Esophagus muscularis mucosa (tissue), 4 donors: Measurements from ENCODE around the gene HS3ST3A1. TPM values are rescaled to one million over a fixed set of nuclear protein-coding genes. Genes with fewer than 3 reads are reported as not detected.
A peak's percentile ranks its signal among the peaks of the same experiment; 100 is the strongest.

Experiments used
- DNase-seq: peaks from one replicate; pipeline ENCODE4 v3.0.0-alpha.2; 2017; ENCODE audit errors: extremely low spot score
- H3K27ac ChIP-seq, 4 donors: fragments of 200-600 bp; sonication (generic); replicated peaks in 1 of 4; 1 replicate in 3 of 4; 2 replicates in 1 of 4; pipeline ENCODE4 v1.5.1; 2016 to 2019; ENCODE audit warnings: mild to moderate bottlenecking in 1 of 4
- H3K27me3 ChIP-seq, 4 donors: fragments of 200-600 bp; sonication (generic); one replicate each; pipeline versions ENCODE4 v1.5.1 to v1.6.0; 2016 to 2019
- H3K36me3 ChIP-seq, 4 donors: fragments of 200-600 bp; sonication (generic); one replicate each; pipeline ENCODE4 v1.5.1; 2016 to 2019
- H3K4me1 ChIP-seq, 4 donors: fragments of 200-600 bp; sonication (generic); one replicate each; pipeline ENCODE4 v1.5.1; 2016 to 2019
- H3K4me3 ChIP-seq, 4 donors: fragments of 200-600 bp; sonication (generic); 1 replicate in 2 of 4; 2 replicates in 2 of 4; pipeline ENCODE4 v1.5.1; 2016 to 2019; ENCODE audit warnings: mild to moderate bottlenecking in 4 of 4, moderate library complexity in 1 of 4
- H3K9me3 ChIP-seq, 4 donors: fragments of 200-600 bp; sonication (generic); 1 replicate in 3 of 4; 2 replicates in 1 of 4; pipeline ENCODE4 v1.5.1; 2016 to 2019
- CTCF ChIP-seq, 3 experiments: fragments of 200-600 bp in 2 of 3; fragments of 450-650 bp in 1 of 3; sonication (generic) in 2 of 3; IDR thresholded peaks; one replicate each; pipeline ENCODE4 v1.5.1; 2017 to 2019; ENCODE audit warnings: antibody characterized with exemption in 3 of 3, mild to moderate bottlenecking in 2 of 3, moderate library complexity in 1 of 3
- EP300 ChIP-seq: sonication (generic); formaldehyde crosslinking; IDR thresholded peaks from one replicate; pipeline ENCODE4 v1.6.1; 2017; ENCODE audit warnings: antibody characterized with exemption
- POLR2A ChIP-seq: fragments of 450-650 bp; IDR thresholded peaks from one replicate; pipeline ENCODE4 v1.6.1; 2017; ENCODE audit warnings: antibody characterized with exemption, moderate library complexity, mild to moderate bottlenecking, low read depth
- POLR2AphosphoS5 ChIP-seq, 2 donors: sonication (generic); formaldehyde crosslinking; IDR thresholded peaks; one replicate each; pipeline ENCODE4 v1.6.1; 2017; ENCODE audit warnings: antibody characterized with exemption in 2 of 2
- WGBS: methylation state at CpG from one replicate; pipeline ENCODE4 v1.1.5; 2018; 5-methylcytosine and 5-hydroxymethylcytosine counted together
- intact Hi-C: fragments of 100-400 bp; cut with DNase I; formaldehyde crosslinking; loops from one replicate; pipeline ENCODE4 v1.15.1; 2023
- total RNA-seq, 4 donors: library from RNA; depleted of rRNA; stranded (reverse); fragments of >200 nt; gene quantifications; one replicate each; pipeline versions ENCODE4 v1.1.0 to v1.2.1, GENCODE V29; 2016

The HS3ST3A1 gene
- total RNA-seq, 4 donors from 2014 or later, result 5.7 to 10.4 (median 7.7) TPM

- DNase-seq, result no peak
- H3K27ac ChIP-seq, result no peak overlapping the region
- H3K27me3 ChIP-seq, result peaks cover 0 to 20% (median 0%) of the 10 kb centered on the region in 4 donors
- H3K9me3 ChIP-seq, result no peaks in the 10 kb centered on the region
- WGBS, result 74% methylated on average over 4 of the region's 4 CpGs
- H3K36me3 ChIP-seq, result no peaks in the 10 kb centered on the region
- no peaks in the 10 kb centered on the region for H3K4me1 ChIP-seq
- TF ChIP-seq POLR2A, result no peak
- no peak for TF ChIP-seq CTCF (IDR thresholded peaks at IDR 0.05)
- no peak for TF ChIP-seq EP300
- TF ChIP-seq POLR2AphosphoS5 (IDR thresholded peaks at IDR 0.05), result no peak
- intact Hi-C loops, result no loop called here
- H3K4me3 ChIP-seq, result no peak overlapping the region
Observed at GRCh38 chr17:13609941-13610340, 8.2 kb upstream of the HS3ST3A1 start.

- TF ChIP-seq POLR2AphosphoS5 (IDR thresholded peaks at IDR 0.05) (no peak), CTCF (IDR thresholded peaks at IDR 0.05) (no peak), POLR2A (no peak), EP300 (no peak)
- intact Hi-C loops, result no loop called here
- Histone ChIP-seq H3K4me3 (peak overlapping the region; percentile 54 to 62 (median 58)), H3K4me1 (peaks cover 12 to 23% (median 21%) of the 10 kb centered on the region in 4 donors), H3K9me3 (no peaks in the 10 kb centered on the region), H3K27me3 (peaks cover 0 to 84% (median 29%) of the 10 kb centered on the region in 4 donors), H3K27ac (peak overlapping the region; percentile 62 to 72 (median 68)), H3K36me3 (no peaks in the 10 kb centered on the region)
- DNase-seq, result no peak
- WGBS, result under 1% methylated on average over 20 of the region's 46 CpGs
Observed at GRCh38 chr17:13601322-13601775, 380 bp downstream of the HS3ST3A1 start.

- 0% methylated on average over 1 of the region's 101 CpGs for WGBS
- no peaks in the 10 kb centered on the region for H3K36me3 ChIP-seq
- peaks cover 0 to 85% (median 29%) of the 10 kb centered on the region in 4 donors for H3K27me3 ChIP-seq
- no peak for DNase-seq
- intact Hi-C loops, result no loop called here
- H3K9me3 ChIP-seq, result no peaks in the 10 kb centered on the region
- H3K4me3 ChIP-seq, result peak overlapping the region; percentile 54 to 62 (median 58)
- TF ChIP-seq POLR2A, result no peak
- TF ChIP-seq CTCF (IDR thresholded peaks at IDR 0.05), result no peak
- TF ChIP-seq EP300, result no peak
- TF ChIP-seq POLR2AphosphoS5 (IDR thresholded peaks at IDR 0.05), result no peak
- peak overlapping the region; percentile 62 to 72 (median 68) for H3K27ac ChIP-seq
- H3K4me1 ChIP-seq, result peaks cover 12 to 23% (median 21%) of the 10 kb centered on the region in 4 donors
Observed at GRCh38 chr17:13600475-13601321, 1.0 kb downstream of the HS3ST3A1 start.

- Histone ChIP-seq H3K4me3 (peak overlapping the region; percentile 54 to 62 (median 58)), H3K36me3 (no peaks in the 10 kb centered on the region), H3K27ac (peak overlapping the region; percentile 62 to 72 (median 68)), H3K9me3 (no peaks in the 10 kb centered on the region), H3K27me3 (peaks cover 0 to 81% (median 29%) of the 10 kb centered on the region in 4 donors), H3K4me1 (peaks cover 12 to 24% (median 22%) of the 10 kb centered on the region in 4 donors)
- no peak for DNase-seq
- intact Hi-C loops, result loop anchor here (5.0 to 10.0 kb wide), 2 partner anchors 465 to 1327 kb away; partner anchors contain the start of gene COX10
- WGBS, result 62% methylated on average over 3 of the region's 3 CpGs
- TF ChIP-seq POLR2AphosphoS5 (IDR thresholded peaks at IDR 0.05) (no peak), POLR2A (no peak), EP300 (no peak), CTCF (IDR thresholded peaks at IDR 0.05) (no peak)
Observed at GRCh38 chr17:13599864-13600263, 1.9 kb downstream of the HS3ST3A1 start.
